Measurements from ENCODE around the gene C2CD4B.
A peak's percentile ranks its signal among the peaks of the same experiment; 100 is the strongest.

Gene C2CD4B

GRCh38 chr15:62147551-62147950 lies 17.5 kb downstream of the C2CD4B start:
- no peak for DNase-seq

GRCh38 chr15:62147149-62147548 lies 17.9 kb downstream of the C2CD4B start:
- DNase-seq: no peak

- DNase-seq: no peak
These were observed 19.9 kb downstream of the C2CD4B start for GRCh38 chr15:62145015-62145735.

GRCh38 chr15:62142736-62143135 lies 22.3 kb downstream of the C2CD4B start:
- DNase-seq: no peak

GRCh38 chr15:62141643-62142588 lies 23.2 kb downstream of the C2CD4B start:
- no peak for DNase-seq

- no peak for DNase-seq
These were observed 23.9 kb downstream of the C2CD4B start for GRCh38 chr15:62141200-62141599.

GRCh38 chr15:62138124-62138523 lies 27.0 kb downstream of the C2CD4B start:
- no peak for DNase-seq

GRCh38 chr15:62136911-62137865 lies 27.9 kb downstream of the C2CD4B start:
- no peak for DNase-seq

GRCh38 chr15:62135532-62136134 lies 29.5 kb downstream of the C2CD4B start:
- no peak for DNase-seq

- no peak for DNase-seq
These were observed 31.9 kb downstream of the C2CD4B start for GRCh38 chr15:62133141-62133540.

- no peak for DNase-seq
These were observed 36.2 kb downstream of the C2CD4B start for GRCh38 chr15:62128916-62129315.

GRCh38 chr15:62126364-62126763 lies 38.7 kb downstream of the C2CD4B start:
- DNase-seq: no peak

- DNase-seq: peak; percentile 29
These were observed 39.3 kb downstream of the C2CD4B start for GRCh38 chr15:62125773-62126172.

- no peak for DNase-seq
These were observed 40.1 kb downstream of the C2CD4B start for GRCh38 chr15:62124973-62125303.

- DNase-seq: peak; percentile 71
These were observed 40.7 kb downstream of the C2CD4B start for GRCh38 chr15:62124176-62124972.

- DNase-seq: peak; percentile 72
These were observed 42.8 kb downstream of the C2CD4B start for GRCh38 chr15:62122249-62122648.

GRCh38 chr15:62121273-62122015 lies 43.6 kb downstream of the C2CD4B start:
- DNase-seq: peak; percentile 79

- DNase-seq: no peak
These were observed 44.3 kb downstream of the C2CD4B start for GRCh38 chr15:62120776-62121175.

- peak; percentile 50 for DNase-seq
These were observed 45.2 kb downstream of the C2CD4B start for GRCh38 chr15:62119874-62120273.

- peak; percentile 95 for DNase-seq
These were observed 45.7 kb downstream of the C2CD4B start for GRCh38 chr15:62119227-62119864.
